AG04449 (cell line): Measurements from ENCODE around the gene MRC2.

ENCODE experiments used
- CTCF ChIA-PET: fragments of 350-600 bp; formaldehyde crosslinking; extraction: SDS; loops from one replicate; lab custom pipeline; 2021; ENCODE audit warnings: antibody characterized with exemption; lab: Yijun Ruan, JAX
- POLR2A ChIA-PET: fragments of 400-600, 350-600 bp; formaldehyde crosslinking; extraction: SDS; loops from one replicate; lab custom pipeline; 2020; ENCODE audit warnings: antibody characterized with exemption, inconsistent platforms; lab: Yijun Ruan, JAX
- DNase-seq: peaks from one replicate; pipeline ENCODE4 v3.0.0-alpha.2; 2010; ENCODE audit warnings: low read depth, low spot score
- H3K4me3 ChIP-seq: 2 replicates; pipeline ENCODE4 v1.5.1; 2011; ENCODE audit warnings: low read depth, mild to moderate bottlenecking, control low read depth, low read length
- TF ChIP-seq, protein P1 (sequence below): IDR thresholded peaks from one replicate; pipeline ENCODE4 v1.5.1; 2011; ENCODE audit warnings: mild to moderate bottlenecking, moderate library complexity, low read length, control low read depth, inconsistent platforms; ENCODE audit not compliant: insufficient read depth; ENCODE audit errors: missing control alignments

Gene MRC2

DNA sequence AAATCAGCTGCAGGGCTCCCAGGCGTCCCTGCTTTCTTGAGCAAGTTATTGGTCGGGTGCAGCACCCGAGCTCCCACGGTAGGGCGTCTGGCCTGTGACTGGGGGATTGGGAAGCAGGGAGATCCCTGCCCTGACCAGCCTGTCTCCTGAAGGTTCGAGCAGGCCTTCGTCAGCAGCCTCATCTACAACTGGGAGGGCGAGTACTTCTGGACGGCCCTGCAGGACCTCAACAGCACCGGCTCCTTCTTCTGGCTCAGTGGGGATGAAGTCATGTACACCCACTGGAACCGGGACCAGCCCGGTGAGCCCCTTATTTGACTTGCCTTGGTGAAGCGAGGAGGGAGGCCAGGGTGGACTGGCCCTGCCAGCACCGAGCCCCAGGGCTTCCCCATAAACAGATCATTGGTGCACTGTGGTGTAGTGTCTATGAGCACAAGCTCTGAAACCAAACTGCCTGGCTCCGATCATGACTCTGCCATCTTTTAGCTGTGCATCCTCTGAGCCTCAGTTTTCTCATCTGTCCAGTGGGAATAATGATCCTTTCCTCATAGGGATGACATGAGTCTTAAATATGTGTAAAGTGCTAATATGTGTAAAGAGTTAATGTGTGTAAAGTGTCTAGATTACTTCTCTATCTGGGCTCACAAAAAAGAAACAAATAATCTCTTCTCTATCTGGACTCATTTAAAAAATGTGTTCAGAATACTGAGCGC lies 48.9 kb downstream of the MRC2 start:
- POLR2A ChIA-PET: no interaction called here
- CTCF ChIA-PET: interaction anchor here (1.0 kb wide), 2 partner anchors 10 to 730 kb away, joined by 3 read pairs; no protein-coding TSS in a partner anchor
- no peak overlapping the region for H3K4me3 ChIP-seq
- no peak for DNase-seq
- TF ChIP-seq, protein P1, sequence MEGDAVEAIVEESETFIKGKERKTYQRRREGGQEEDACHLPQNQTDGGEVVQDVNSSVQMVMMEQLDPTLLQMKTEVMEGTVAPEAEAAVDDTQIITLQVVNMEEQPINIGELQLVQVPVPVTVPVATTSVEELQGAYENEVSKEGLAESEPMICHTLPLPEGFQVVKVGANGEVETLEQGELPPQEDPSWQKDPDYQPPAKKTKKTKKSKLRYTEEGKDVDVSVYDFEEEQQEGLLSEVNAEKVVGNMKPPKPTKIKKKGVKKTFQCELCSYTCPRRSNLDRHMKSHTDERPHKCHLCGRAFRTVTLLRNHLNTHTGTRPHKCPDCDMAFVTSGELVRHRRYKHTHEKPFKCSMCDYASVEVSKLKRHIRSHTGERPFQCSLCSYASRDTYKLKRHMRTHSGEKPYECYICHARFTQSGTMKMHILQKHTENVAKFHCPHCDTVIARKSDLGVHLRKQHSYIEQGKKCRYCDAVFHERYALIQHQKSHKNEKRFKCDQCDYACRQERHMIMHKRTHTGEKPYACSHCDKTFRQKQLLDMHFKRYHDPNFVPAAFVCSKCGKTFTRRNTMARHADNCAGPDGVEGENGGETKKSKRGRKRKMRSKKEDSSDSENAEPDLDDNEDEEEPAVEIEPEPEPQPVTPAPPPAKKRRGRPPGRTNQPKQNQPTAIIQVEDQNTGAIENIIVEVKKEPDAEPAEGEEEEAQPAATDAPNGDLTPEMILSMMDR: no peak

DNA sequence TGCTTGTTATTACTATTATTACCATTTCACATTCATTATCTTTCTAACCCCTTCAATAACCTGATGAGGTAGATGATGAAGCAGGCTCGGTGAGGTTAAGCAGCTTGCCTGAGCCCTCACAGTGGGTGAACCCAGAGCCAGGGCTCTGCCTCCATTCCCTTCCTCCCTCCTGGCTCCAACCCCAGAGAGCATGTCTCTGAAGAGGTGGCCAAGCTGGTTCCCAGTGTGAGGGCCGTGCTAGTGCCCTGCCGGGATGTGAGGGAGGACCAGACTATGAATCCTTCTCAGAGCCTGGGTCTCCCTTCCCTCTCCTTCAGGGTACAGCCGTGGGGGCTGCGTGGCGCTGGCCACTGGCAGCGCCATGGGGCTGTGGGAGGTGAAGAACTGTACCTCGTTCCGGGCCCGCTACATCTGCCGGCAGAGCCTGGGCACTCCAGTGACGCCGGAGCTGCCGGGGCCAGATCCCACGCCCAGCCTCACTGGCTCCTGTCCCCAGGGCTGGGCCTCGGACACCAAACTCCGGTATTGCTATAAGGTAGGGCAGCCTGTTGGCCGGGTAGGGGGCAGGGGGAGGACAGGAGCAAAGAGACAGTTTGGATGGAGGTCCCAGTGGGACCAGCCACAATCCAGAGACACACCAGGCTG lies 49.6 kb downstream of the MRC2 start:
- no peak for DNase-seq
- no peak overlapping the region for H3K4me3 ChIP-seq
- CTCF ChIA-PET: interaction anchor here (1.0 kb wide), 1 partner anchor 9 kb away, joined by 3 read pairs; no protein-coding TSS in a partner anchor
- POLR2A ChIA-PET: no interaction called here
- TF ChIP-seq, protein P1: no peak

DNA sequence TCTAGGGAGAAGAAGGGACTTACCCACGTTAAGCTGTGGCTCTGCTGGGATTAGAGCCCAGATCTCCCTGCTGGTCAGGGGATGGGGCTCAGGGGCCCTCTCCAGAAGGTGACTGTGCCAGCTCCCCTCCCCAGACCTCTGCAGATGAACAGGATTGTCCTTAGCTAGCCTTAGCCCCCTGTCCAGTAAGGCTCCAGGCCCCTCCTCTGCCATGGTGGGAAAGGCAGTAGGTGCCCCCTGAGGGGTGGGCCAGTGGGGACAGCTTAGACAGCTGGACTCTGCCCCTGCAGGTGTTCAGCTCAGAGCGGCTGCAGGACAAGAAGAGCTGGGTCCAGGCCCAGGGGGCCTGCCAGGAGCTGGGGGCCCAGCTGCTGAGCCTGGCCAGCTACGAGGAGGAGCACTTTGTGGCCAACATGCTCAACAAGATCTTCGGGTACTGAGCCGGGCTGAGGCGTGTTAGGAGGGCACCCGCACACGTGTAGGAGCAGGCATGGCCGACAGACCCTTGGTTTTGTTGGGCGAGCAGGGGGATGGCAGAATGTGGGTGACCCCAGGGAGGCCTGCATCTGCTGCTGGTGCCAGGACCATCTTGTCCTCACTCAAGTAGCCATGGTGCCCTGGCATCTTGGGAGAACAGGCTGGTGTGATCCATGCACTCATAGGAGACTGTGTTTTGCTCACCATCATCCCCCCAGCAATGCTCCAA lies 50.9 kb downstream of the MRC2 start:
- no peak for DNase-seq
- CTCF ChIA-PET: interaction anchor here (1.0 kb wide), 1 partner anchor 10 kb away, joined by 3 read pairs; no protein-coding TSS in a partner anchor
- H3K4me3 ChIP-seq: no peak overlapping the region
- TF ChIP-seq, protein P1: no peak
- POLR2A ChIA-PET: no interaction called here

DNA sequence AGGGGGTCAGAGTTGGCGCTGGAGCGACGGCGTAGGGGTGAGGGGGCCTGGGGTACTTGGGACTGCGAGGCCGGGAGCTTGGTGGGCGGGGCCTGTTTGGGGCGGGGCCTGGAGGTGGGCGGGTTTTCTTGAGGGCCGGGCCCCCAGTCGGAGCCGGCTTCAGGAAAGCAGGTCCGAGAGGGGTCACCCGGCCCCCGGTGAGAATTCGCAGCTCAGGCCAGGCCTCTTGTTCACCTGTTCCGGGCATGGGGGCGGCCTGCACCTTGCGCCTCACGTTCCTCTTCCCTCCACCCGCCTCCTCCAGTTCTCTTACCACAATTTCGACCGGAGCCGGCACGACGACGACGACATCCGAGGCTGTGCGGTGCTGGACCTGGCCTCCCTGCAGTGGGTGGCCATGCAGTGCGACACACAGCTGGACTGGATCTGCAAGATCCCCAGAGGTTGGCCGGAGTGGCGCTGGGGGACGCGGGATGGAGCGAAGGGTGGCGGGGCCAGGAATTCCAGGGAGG lies 52.5 kb downstream of the MRC2 start:
- no peak for DNase-seq
- H3K4me3 ChIP-seq: no peak overlapping the region
- TF ChIP-seq, protein P1: no peak
- ChIA-PET POLR2A (no interaction called here), CTCF (no interaction called here)

DNA sequence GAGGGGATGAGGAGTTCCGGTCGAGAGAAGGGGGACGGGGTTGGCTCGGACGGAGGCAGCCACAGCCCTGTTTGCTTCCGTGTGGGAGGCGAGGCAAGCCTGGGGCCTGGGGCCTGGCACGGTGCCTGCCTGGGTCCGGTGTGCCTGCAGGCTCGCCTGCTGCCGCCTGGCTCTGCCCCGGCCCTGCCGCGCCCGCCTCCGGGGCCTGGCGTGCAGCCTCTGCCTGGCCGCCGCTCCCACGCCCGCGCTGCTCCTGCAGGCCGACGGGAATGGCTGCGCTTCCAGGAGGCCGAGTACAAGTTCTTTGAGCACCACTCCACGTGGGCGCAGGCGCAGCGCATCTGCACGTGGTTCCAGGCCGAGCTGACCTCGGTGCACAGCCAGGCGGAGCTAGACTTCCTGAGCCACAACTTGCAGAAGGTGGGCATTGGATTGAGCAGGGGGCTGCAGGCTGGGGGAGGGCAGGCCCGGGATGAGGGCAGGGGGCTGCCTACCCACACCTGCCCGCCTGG lies 53.1 kb downstream of the MRC2 start:
- TF ChIP-seq, protein P1: no peak
- ChIA-PET CTCF (no interaction called here), POLR2A (no interaction called here)
- H3K4me3 ChIP-seq: no peak overlapping the region
- no peak for DNase-seq
